ENCODE data around the gene CYSTM1.
A peak's percentile ranks its signal among the peaks of the same experiment; 100 is the strongest.

Gene CYSTM1

DNA sequence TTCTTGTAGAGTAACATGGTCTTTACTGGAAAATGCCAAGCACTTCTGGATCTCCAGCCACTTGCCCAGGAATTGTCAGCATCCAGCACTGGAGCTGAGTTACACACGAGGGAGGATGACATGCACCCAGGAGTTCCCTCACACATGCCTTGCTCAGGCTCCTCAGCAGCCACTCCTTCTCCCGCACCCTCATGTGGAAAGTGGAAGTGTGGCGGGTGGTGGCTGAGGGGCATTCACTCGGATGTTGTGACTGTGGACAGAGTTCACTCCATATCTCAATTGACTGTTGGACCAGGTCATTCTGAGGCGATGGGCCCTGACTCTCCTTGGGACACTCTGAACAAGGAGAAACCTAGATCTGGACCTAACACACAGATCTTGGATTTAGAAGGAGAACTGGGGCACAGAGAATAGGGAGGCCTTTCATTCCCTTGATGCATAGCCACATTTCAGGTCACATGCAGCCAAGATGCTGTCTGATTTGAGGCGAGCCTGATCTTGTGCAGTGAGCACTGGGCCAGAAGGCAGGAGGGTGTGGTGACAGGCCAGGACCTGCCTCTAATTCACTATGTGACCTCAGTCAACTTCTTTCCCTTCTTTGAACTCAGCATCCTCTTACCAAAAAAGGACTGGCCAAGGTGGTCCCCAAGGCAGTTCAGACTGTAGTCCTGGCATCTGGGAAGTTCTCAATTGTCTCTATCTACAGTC is 62.1 kb downstream of the CYSTM1 start:
- peak; percentile 69 for FAIRE-seq
- no peak for DNase-seq (ENCODE audit: insufficient read length, low spot score)

DNA sequence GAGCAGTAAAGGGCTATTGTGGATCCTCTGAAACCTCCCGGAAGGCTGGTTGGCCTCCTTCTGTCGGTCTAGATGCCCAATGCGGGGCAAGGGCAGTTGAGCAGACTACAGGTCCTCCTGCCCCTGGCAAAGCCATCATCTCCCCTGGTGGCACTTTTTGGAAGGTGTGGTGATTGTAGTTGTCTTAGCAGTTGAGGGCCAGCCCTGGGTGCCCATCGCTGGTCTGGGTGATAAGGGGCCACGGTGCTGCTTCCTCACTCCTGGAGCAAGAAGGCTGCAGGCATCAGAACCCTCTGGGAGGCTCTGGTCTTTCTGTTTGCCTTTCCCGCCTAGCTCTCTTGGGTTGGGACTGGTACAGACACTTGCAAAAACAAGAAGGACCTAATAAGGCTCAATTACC is 63.8 kb downstream of the CYSTM1 start:
- FAIRE-seq (no peak), DNase-seq (ENCODE audit: insufficient read length, low spot score) (no peak)
- TF ChIP-seq TAF1 (IDR thresholded peaks at IDR 0.05; ENCODE audit: low read depth, low read length) (no peak), POLR2A (IDR thresholded peaks at IDR 0.05; ENCODE audit: low read depth, low read length) (no peak), SPI1 (IDR thresholded peaks at IDR 0.05; ENCODE audit: low read depth, low read length) (no peak), PAX5 (IDR thresholded peaks at IDR 0.05; ENCODE audit: insufficient read depth, low read length, severe bottlenecking) (no peak), POU2F2 (IDR thresholded peaks at IDR 0.05; ENCODE audit: low read depth, low read length) (no peak), POLR2AphosphoS5 (IDR thresholded peaks at IDR 0.05; ENCODE audit: low read depth, low read length) (no peak)

More for the DNA sequence above, 62.1 kb downstream of the CYSTM1 start:
- TF ChIP-seq PAX5 (IDR thresholded peaks at IDR 0.05; ENCODE audit: insufficient read depth, low read length, severe bottlenecking) (no peak), POU2F2 (IDR thresholded peaks at IDR 0.05; ENCODE audit: low read depth, low read length) (no peak), POLR2A (IDR thresholded peaks at IDR 0.05; ENCODE audit: low read depth, low read length) (no peak), SPI1 (IDR thresholded peaks at IDR 0.05; ENCODE audit: low read depth, low read length) (no peak), POLR2AphosphoS5 (IDR thresholded peaks at IDR 0.05; ENCODE audit: low read depth, low read length) (no peak), TAF1 (IDR thresholded peaks at IDR 0.05; ENCODE audit: low read depth, low read length) (no peak)

DNA sequence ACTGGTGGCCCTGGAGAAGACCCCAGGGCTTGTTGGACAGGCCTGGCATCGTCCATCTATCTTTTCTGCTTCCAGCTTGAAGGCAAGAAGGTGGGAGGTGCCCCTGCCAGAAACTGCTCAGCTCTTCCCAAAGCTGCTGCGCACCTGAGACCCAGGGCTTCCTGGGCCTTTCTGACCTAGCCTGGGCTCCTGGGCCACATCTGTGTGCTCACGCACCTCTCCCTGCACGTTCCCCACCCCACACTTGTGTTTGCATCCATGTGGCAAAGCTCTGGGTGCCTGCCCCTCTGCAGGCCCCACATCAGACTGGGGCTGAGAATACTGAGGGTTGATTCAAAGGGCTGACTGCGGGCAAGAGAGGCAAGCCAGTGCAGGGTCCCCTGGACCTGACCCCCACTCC is 64.5 kb downstream of the CYSTM1 start:
- no peak for DNase-seq (ENCODE audit: insufficient read length, low spot score)
- FAIRE-seq: no peak
- TF ChIP-seq SPI1 (IDR thresholded peaks at IDR 0.05; ENCODE audit: low read depth, low read length) (no peak), POLR2A (IDR thresholded peaks at IDR 0.05; ENCODE audit: low read depth, low read length) (no peak), POU2F2 (IDR thresholded peaks at IDR 0.05; ENCODE audit: low read depth, low read length) (no peak), TAF1 (IDR thresholded peaks at IDR 0.05; ENCODE audit: low read depth, low read length) (no peak), PAX5 (IDR thresholded peaks at IDR 0.05; ENCODE audit: insufficient read depth, low read length, severe bottlenecking) (no peak)

DNA sequence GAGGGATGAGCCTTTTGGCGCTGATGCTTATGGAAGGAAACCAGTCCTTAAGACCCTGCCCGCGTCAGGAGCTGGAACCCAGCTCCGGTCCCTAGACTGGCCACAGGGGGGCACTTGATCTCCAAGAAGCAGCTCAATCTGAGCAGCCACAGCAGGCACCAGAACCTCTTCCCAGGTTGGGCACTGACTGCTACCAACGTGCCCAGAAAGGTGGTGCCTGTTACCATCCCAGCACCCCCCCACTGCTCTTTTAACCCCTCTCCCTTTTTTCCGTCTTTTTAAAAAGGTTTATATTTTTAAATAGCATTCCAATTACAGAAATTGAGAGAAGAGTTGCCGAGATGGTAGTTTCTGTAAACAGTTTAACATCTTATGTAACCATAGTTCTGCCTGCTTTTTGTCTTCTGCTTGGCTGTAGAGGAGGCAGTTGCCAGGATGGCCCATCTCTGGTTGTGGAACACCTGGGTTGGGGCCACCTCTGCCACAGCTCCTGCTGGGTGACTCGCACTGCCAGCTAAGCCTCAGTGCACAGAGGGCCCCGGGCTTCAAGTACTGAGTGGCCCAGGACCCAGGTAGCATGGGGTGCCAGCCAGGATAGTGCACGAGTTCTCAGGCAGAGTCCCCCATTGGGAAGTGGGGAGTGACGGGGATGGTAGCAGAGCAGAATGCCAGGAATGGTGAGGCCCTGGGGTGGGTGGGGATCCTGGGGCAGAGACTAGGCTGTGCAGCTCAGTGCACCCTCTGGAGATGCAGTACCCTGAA is 65.1 kb downstream of the CYSTM1 start:
- DNase-seq (ENCODE audit: insufficient read length, low spot score): peak; percentile 58
- FAIRE-seq: peak; percentile 80
- TF ChIP-seq SPI1 (IDR thresholded peaks at IDR 0.05; ENCODE audit: low read depth, low read length): no peak
- TF ChIP-seq POLR2AphosphoS5 (IDR thresholded peaks at IDR 0.05; ENCODE audit: low read depth, low read length): no peak
- TF ChIP-seq TAF1 (IDR thresholded peaks at IDR 0.05; ENCODE audit: low read depth, low read length): no peak
- no peak for TF ChIP-seq PAX5 (IDR thresholded peaks at IDR 0.05; ENCODE audit: insufficient read depth, low read length, severe bottlenecking)
- TF ChIP-seq POU2F2 (IDR thresholded peaks at IDR 0.05; ENCODE audit: low read depth, low read length): no peak
- TF ChIP-seq POLR2A (IDR thresholded peaks at IDR 0.05; ENCODE audit: low read depth, low read length): no peak

- TF ChIP-seq POLR2A (IDR thresholded peaks at IDR 0.05; ENCODE audit: low read depth, low read length) (no peak), POU2F2 (IDR thresholded peaks at IDR 0.05; ENCODE audit: low read depth, low read length) (no peak), SPI1 (IDR thresholded peaks at IDR 0.05; ENCODE audit: low read depth, low read length) (no peak), PAX5 (IDR thresholded peaks at IDR 0.05; ENCODE audit: insufficient read depth, low read length, severe bottlenecking) (no peak), POLR2AphosphoS5 (IDR thresholded peaks at IDR 0.05; ENCODE audit: low read depth, low read length) (no peak), TAF1 (IDR thresholded peaks at IDR 0.05; ENCODE audit: low read depth, low read length) (no peak)
- no peak for FAIRE-seq
- no peak for DNase-seq (ENCODE audit: insufficient read length, low spot score)
These were observed 66.2 kb downstream of the CYSTM1 start for GRCh38 chr5:140240987-140241706.

- DNase-seq (ENCODE audit: insufficient read length, low spot score) (no peak), FAIRE-seq (no peak)
- TF ChIP-seq POLR2A (IDR thresholded peaks at IDR 0.05; ENCODE audit: low read depth, low read length): no peak
- TF ChIP-seq PAX5 (IDR thresholded peaks at IDR 0.05; ENCODE audit: insufficient read depth, low read length, severe bottlenecking): no peak
- TF ChIP-seq POU2F2 (IDR thresholded peaks at IDR 0.05; ENCODE audit: low read depth, low read length): no peak
- no peak for TF ChIP-seq TAF1 (IDR thresholded peaks at IDR 0.05; ENCODE audit: low read depth, low read length)
- TF ChIP-seq POLR2AphosphoS5 (IDR thresholded peaks at IDR 0.05; ENCODE audit: low read depth, low read length): no peak
- no peak for TF ChIP-seq SPI1 (IDR thresholded peaks at IDR 0.05; ENCODE audit: low read depth, low read length)
These were observed 67.1 kb downstream of the CYSTM1 start for GRCh38 chr5:140242099-140242498.

DNA sequence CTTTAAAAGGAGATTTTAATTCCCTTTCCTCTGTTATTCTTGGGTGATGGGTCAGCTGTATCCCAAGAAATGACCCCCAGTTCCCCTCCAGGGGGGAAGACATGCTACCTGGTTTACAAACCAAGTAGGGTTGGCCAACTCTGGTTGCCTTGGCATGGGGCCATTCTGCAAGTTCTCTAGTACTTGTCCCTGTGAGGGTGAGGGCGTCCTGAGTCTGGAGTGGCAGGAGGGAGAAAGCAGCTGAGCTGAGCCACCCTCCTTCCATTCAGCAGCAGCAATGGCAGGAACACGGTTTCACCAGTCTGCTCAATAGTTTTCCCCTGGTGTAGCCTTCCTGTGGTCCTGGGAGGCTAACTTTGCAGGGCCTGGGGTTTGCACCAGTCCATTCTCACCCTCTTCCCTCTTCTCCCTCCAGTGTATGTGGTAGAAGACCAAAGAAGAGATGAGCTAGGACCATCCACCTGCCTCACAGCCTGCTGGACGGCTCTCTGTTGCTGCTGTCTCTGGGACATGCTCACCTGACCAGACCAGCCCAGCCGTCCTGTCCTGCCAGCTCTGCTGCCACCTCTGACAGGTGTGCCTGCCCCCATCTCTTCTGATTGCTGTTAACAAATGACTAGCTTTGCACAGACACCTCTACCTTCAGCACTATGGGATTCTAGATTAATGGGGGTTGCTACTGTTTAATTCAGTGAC is 68.0 kb downstream of the CYSTM1 start:
- DNase-seq (ENCODE audit: insufficient read length, low spot score) (no peak), FAIRE-seq (peak; percentile 5)
- TF ChIP-seq SPI1 (IDR thresholded peaks at IDR 0.05; ENCODE audit: low read depth, low read length) (no peak), POU2F2 (IDR thresholded peaks at IDR 0.05; ENCODE audit: low read depth, low read length) (no peak), PAX5 (IDR thresholded peaks at IDR 0.05; ENCODE audit: insufficient read depth, low read length, severe bottlenecking) (no peak), TAF1 (IDR thresholded peaks at IDR 0.05; ENCODE audit: low read depth, low read length) (no peak), POLR2AphosphoS5 (IDR thresholded peaks at IDR 0.05; ENCODE audit: low read depth, low read length) (no peak), POLR2A (IDR thresholded peaks at IDR 0.05; ENCODE audit: low read depth, low read length) (no peak)

GRCh38 chr5:140243706-140244250 is 68.8 kb downstream of the CYSTM1 start:
- FAIRE-seq (no peak), DNase-seq (ENCODE audit: insufficient read length, low spot score) (no peak)
- TF ChIP-seq TAF1 (IDR thresholded peaks at IDR 0.05; ENCODE audit: low read depth, low read length) (no peak), SPI1 (IDR thresholded peaks at IDR 0.05; ENCODE audit: low read depth, low read length) (no peak), PAX5 (IDR thresholded peaks at IDR 0.05; ENCODE audit: insufficient read depth, low read length, severe bottlenecking) (no peak), POLR2A (IDR thresholded peaks at IDR 0.05; ENCODE audit: low read depth, low read length) (no peak), POU2F2 (IDR thresholded peaks at IDR 0.05; ENCODE audit: low read depth, low read length) (no peak), POLR2AphosphoS5 (IDR thresholded peaks at IDR 0.05; ENCODE audit: low read depth, low read length) (no peak)
